Right cardiac atrium (tissue), 5 donors: ENCODE results near the gene RCN1. TPM values are rescaled to one million over a fixed set of nuclear protein-coding genes. Genes with fewer than 3 reads are reported as not detected.
"Not testable (repeated sequence)": the region's sequence is repeated elsewhere in the genome, so short reads cannot be mapped to it uniquely, and the experiment has no call there.

ENCODE experiments used
- ATAC-seq, 2 donors: fragments of 200-7000 bp; cut with Tn5 transposase; one replicate each; pipeline versions ENCODE4 v1.8.0 to v1.9.1; 2020; ENCODE audit warnings: moderate library complexity in 2 of 2, mild to moderate bottlenecking in 1 of 2
- DNase-seq, 3 donors: peaks; one replicate each; pipeline ENCODE4 v3.0.0-alpha.2; 2020
- H3K27ac ChIP-seq: one replicate; pipeline ENCODE4 v1.5.1; 2013; ENCODE audit warnings: mild to moderate bottlenecking, low read length, control low read depth, moderate library complexity
- H3K27me3 ChIP-seq: one replicate; pipeline ENCODE4 v1.6.1; 2013; ENCODE audit not compliant: control insufficient read depth, insufficient read depth
- H3K4me1 ChIP-seq: one replicate; pipeline ENCODE4 v1.6.1; 2013; ENCODE audit warnings: low read length; ENCODE audit not compliant: control insufficient read depth, insufficient read depth
- H3K4me3 ChIP-seq: one replicate; pipeline ENCODE4 v1.5.1; 2013; ENCODE audit warnings: low read length, control low read depth
- H3K9me3 ChIP-seq: one replicate; pipeline ENCODE4 v1.6.1; 2013; ENCODE audit warnings: low read length; ENCODE audit not compliant: control insufficient read depth
- WGBS: extraction: QIAGEN DNeasy Blood & Tissue Kit; methylation state at CpG from one replicate; pipeline ENCODE4 v1.1.7; 2013; 5-methylcytosine and 5-hydroxymethylcytosine counted together
- intact Hi-C, 4 donors: fragments of 100-400 bp; cut with DNase I; formaldehyde crosslinking; loops; one replicate each; pipeline versions ENCODE4 v1.11.0 to v1.14.0; 2022 to 2023
- polyA plus RNA-seq: library from polyadenylated mRNA; stranded (reverse); fragments of 200-250 nt; gene quantifications from one replicate; pipeline ENCODE4 v1.2.3, GENCODE V29; 2013
- total RNA-seq, 4 donors: library from RNA; stranded (reverse); fragmentation: NEBNext Ultra II Directional; extraction: Animal tissue kit (Norgen Biotek cat#: 25700); gene quantifications; one replicate each; pipeline ENCODE4 v1.2.1, GENCODE V29; 2021
- donor health status: healthy with polysubstance abuse.
- donor health status: DM: no; HTN: yes; CAD: no.
- donor health status: DM: no; HTN: no; CAD: no.
- donor health status: DM: no; HTN: yes; CAD: no; lungs with severe emphysema.
- donor health status: DM: yes; HTN: yes; CAD: no.

The RCN1 gene
- total and polyA plus RNA-seq, 5 donors, result 27.7 to 37.1 (median 30.2) TPM

DNA sequence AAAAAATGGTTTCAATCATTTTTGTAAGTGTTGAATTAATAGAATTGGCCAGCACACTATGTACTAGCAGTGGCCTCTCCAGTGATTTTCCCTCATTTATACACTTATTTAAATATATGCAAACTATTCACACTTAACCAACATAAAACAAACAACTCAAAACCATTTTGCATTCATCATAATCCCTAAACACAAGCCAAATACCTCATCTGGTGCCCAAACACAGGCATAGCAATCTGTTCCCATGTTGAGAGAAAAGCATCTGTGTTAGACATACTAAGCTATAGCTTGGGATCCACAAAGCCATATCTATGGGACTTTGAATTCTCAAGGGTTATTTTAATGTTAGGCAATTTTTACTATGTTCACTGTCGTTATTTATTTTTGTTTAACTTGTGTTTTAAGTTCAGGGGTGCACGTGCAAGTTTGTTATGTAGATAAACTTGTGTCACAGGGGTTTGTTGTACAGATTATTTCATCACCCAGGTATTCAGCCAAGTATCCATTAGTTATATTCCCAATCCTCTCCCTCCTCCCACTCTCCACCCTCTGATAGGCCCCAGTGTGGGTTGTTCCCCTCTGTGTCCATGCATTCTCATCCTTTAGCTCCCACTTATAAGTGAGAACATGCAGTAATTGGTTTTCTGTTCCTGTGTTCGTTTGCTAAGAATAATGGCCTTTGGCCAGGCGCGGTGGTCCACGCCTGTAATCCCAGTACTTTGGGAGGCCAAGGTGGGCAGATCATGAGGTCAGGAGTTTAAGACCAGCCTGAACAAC lies 31.0 kb upstream of the RCN1 start:
- Histone ChIP-seq H3K4me1 (no peaks in the 10 kb centered on the region), H3K27ac (no peak overlapping the region), H3K9me3 (no peaks in the 10 kb centered on the region), H3K27me3 (peaks cover 2% of the 10 kb centered on the region), H3K4me3 (no peak overlapping the region)
- DNase-seq (no peak), ATAC-seq (no peak)
- WGBS, result 77% methylated on average over 6 of the region's 6 CpGs
- intact Hi-C loops, result no loop called here

DNA sequence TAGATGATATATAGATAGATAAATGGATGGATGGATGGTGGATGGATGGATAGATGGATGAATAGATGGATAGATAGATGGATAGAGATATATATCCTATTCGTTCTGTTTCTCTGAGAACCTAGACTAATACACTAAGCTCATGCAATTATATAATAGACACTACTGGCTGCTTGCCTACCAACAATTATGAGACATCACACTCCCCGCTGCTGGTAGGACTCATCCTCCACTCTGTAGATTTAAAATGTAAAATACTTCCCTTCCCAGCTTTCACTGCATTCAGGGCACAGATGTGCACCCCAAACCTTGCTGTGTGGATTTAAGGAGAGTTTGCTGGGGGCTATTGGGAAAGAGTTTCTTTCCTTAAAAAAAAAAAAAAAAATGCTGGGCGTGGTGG lies 28.3 kb upstream of the RCN1 start:
- 95% methylated on average over 3 of the region's 3 CpGs for WGBS
- Histone ChIP-seq H3K27ac (no peak overlapping the region), H3K9me3 (no peaks in the 10 kb centered on the region), H3K27me3 (no peaks in the 10 kb centered on the region), H3K4me1 (no peaks in the 10 kb centered on the region), H3K4me3 (no peak overlapping the region)
- intact Hi-C loops, result no loop called here
- ATAC-seq, result no peak
- no peak for DNase-seq

DNA sequence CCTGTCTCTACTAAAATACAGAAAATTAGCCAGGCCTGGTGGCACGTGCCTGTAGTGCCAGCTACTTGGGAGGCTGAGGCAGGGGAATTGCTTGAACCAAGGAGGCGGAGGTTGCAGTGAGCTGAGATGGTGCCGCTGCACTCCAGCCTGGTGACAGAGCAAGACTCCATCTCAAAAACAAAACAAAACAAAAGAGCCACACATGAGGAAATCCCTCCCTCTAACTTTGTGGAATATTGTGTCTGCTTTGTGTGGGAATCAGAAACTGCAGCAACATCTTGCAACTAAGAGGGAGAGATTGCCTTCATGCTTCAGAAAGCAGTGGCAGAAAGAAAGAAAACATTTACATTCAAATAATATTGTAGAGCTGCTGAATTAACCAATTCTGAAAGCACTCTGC lies 27.8 kb upstream of the RCN1 start:
- WGBS, result 86% methylated on average over 3 of the region's 3 CpGs
- ATAC-seq, H3K27ac ChIP-seq, H3K4me3 ChIP-seq, intact Hi-C loops, H3K4me1 ChIP-seq, H3K9me3 ChIP-seq, H3K27me3 ChIP-seq, DNase-seq: not testable (repeated sequence)

DNA sequence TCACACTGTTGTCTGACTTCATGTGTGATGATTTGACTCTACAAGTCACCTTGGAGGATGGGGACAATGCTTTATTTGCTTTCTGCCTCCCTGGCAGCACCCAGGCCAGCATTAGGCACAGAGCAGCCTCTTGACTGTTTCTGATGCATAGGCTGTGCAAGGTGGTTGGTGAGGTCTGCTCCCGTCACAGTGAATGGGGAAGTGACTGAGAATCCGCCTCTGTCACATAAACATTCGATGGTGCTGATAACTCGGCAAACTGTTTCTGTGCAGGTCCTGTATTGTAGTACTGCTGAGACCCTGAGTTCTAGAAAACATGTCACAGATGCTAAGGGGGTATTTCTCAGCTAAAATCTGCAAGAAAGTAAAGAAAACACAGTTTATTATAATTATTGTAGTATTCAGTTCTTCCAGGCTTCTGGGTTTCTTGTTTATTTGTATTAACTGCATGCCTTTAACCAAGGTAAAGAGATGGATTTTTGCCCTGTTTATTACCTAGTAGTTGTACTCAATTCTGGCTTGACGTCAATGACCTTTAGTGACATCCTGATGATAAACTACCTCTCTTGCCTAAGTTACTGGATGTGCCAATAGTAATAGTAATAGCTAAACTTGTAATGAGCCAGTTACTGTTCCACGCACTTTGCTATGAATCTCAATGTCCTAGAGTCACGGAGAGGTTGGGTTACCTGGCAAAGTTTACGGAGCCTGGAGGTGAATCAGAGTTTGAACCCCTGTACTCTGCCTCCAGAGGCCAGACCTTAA lies 24.8 kb upstream of the RCN1 start:
- intact Hi-C loops, result no loop called here
- no peaks in the 10 kb centered on the region for H3K4me1 ChIP-seq
- WGBS, result 74% methylated on average over 8 of the region's 8 CpGs

DNA sequence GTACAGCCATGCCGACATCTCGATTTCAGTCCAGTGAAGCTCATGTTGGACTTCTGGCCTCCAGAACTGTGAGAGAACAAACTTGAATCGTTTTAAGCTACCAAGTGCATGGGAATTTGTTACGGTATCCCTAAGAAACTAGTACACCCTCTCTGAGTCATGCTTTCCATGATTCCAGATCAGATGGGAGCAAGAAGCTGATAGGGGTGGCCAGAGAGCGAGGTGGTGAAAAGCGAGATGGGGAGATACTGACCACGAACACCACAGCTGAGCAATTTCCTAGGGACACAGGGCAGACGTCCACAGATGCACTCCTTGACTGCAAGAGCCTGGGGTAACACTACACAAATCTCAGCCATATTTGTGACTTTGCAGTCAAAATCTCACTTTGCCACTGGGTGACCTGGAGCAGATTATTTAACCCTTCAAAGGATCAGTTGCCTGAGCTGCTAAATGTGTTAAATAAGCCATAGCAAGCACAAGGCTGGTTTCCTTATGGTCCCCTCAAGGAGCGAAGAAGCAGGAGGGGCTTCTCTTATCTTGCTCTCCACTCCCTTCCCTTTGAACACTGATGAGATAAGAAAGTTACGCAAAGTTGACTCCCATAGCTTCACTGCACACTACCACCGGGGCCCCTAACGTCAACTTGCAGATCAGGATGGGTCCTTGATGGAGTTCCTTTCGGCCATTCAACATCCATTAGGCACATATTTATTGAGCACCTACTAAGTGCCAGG lies 22.6 kb upstream of the RCN1 start:
- no peak for ATAC-seq
- no peak overlapping the region for H3K4me3 ChIP-seq
- no peaks in the 10 kb centered on the region for H3K9me3 ChIP-seq
- no peak overlapping the region for H3K27ac ChIP-seq
- 56% methylated on average over 13 of the region's 13 CpGs for WGBS
- no peaks in the 10 kb centered on the region for H3K27me3 ChIP-seq
- H3K4me1 ChIP-seq, result no peaks in the 10 kb centered on the region
- intact Hi-C loops, result no loop called here
- no peak for DNase-seq

More for the DNA sequence above, 24.8 kb upstream of the RCN1 start:
- Histone ChIP-seq H3K27me3 (no peaks in the 10 kb centered on the region), H3K4me3 (no peak overlapping the region), H3K9me3 (no peaks in the 10 kb centered on the region), H3K27ac (no peak overlapping the region)
- DNase-seq (no peak), ATAC-seq (no peak)

- no peak overlapping the region for H3K4me3 ChIP-seq
- H3K4me1 ChIP-seq, result no peaks in the 10 kb centered on the region
- no peaks in the 10 kb centered on the region for H3K9me3 ChIP-seq
- 85% methylated on average over 6 of the region's 6 CpGs for WGBS
- no peaks in the 10 kb centered on the region for H3K27me3 ChIP-seq
- no peak overlapping the region for H3K27ac ChIP-seq
- no peak for DNase-seq
- no peak for ATAC-seq
- intact Hi-C loops, result no loop called here
Measured at GRCh38 chr11:32069361-32070058, 21.4 kb upstream of the RCN1 start.

DNA sequence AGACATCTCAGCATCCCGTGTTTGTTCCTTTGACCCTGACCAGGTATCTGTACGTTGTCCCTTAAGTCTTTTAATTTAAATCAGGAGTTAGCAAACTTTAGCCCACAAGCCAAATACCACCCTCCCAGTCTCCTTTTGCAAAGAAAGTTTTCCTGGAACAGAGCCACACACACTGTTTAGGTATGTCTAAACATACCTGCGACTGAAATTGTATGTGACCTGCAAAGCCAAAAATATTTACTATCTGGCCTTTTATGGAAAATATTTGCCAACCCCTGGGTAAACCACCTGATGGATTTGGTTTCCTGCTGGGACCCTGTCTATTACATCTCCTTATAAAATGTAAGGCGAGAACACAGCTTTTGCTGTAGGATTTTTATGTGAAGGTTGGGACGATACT lies 20.2 kb upstream of the RCN1 start:
- DNase-seq (no peak), ATAC-seq (no peak)
- Histone ChIP-seq H3K27ac (no peak overlapping the region), H3K4me1 (no peaks in the 10 kb centered on the region), H3K4me3 (no peak overlapping the region), H3K9me3 (no peaks in the 10 kb centered on the region), H3K27me3 (no peaks in the 10 kb centered on the region)
- WGBS, result 85% methylated on average over 5 of the region's 5 CpGs
- intact Hi-C loops, result no loop called here

DNA sequence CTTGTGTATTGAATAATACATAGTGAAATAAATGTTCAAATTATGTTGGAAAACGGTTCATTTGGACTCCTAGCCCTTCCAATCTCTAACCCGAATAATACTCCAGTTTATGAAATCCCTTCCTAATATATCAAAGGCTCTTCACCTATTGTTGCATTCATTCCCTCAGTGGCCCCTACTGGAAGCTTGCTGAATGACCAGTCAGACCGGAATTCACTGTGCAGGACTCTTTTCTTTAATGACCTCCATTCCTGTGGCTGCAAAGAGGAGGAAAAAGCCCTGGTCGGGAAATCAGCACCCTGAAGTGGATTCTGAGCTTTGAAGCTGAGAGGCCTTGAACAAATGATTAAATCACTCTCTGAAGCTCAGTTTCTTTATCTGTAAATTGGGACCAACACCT lies 19.1 kb upstream of the RCN1 start:
- intact Hi-C loops, result no loop called here
- WGBS, result 41% methylated on average over 4 of the region's 4 CpGs
- Histone ChIP-seq H3K4me3 (no peak overlapping the region), H3K27ac (no peak overlapping the region), H3K4me1 (no peaks in the 10 kb centered on the region), H3K27me3 (no peaks in the 10 kb centered on the region), H3K9me3 (no peaks in the 10 kb centered on the region)
- no peak for ATAC-seq
- DNase-seq, result no peak

- H3K27ac ChIP-seq, result no peak overlapping the region
- ATAC-seq, result no peak
- 68% methylated on average over 12 of the region's 12 CpGs for WGBS
- intact Hi-C loops, result no loop called here
- H3K4me3 ChIP-seq, result no peak overlapping the region
- no peaks in the 10 kb centered on the region for H3K9me3 ChIP-seq
- DNase-seq, result no peak
- no peaks in the 10 kb centered on the region for H3K27me3 ChIP-seq
- no peaks in the 10 kb centered on the region for H3K4me1 ChIP-seq
Measured at GRCh38 chr11:32072872-32073643, 17.8 kb upstream of the RCN1 start.

GRCh38 chr11:32073644-32074026 lies 17.2 kb upstream of the RCN1 start:
- DNase-seq (no peak), ATAC-seq (no peak)
- Histone ChIP-seq H3K27me3 (no peaks in the 10 kb centered on the region), H3K9me3 (no peaks in the 10 kb centered on the region), H3K27ac (no peak overlapping the region), H3K4me3 (no peak overlapping the region), H3K4me1 (no peaks in the 10 kb centered on the region)
- WGBS, result 90% methylated on average over 1 of the region's 1 CpG
- intact Hi-C loops, result no loop called here
